GM12878 (cell line): ENCODE results near the gene HBQ1. TPM values are rescaled to one million over a fixed set of nuclear protein-coding genes. Genes with fewer than 3 reads are reported as not detected.

Source experiments
- CHD2 ChIP-seq: IDR thresholded peaks from 2 replicates; pipeline ENCODE4 v1.6.1; 2011; ENCODE audit warnings: low read depth, low read length, improper control_type of control experiment, borderline replicate concordance
- NBN ChIP-seq: fragments of 450-650 bp; IDR thresholded peaks from 2 replicates; pipeline ENCODE4 v1.6.1; 2016
- NFYB ChIP-seq: IDR thresholded peaks from 2 replicates; pipeline ENCODE4 v1.6.1; 2011; ENCODE audit warnings: low read depth, mild to moderate bottlenecking, low read length, improper control_type of control experiment, moderate library complexity; ENCODE audit not compliant: insufficient read depth
- POLR2AphosphoS2 ChIP-seq: IDR thresholded peaks from 2 replicates; pipeline ENCODE4 v1.6.1; 2011; ENCODE audit warnings: low read depth, mild to moderate bottlenecking, low read length, improper control_type of control experiment, moderate library complexity
- RUNX3 ChIP-seq: IDR thresholded peaks from 2 replicates; pipeline ENCODE4 v1.6.1; 2012; ENCODE audit warnings: low read length, inconsistent platforms
- STAT1 ChIP-seq: fragments of 450-650 bp; conservative IDR thresholded peaks from 2 replicates; pipeline ENCODE4 v1.6.1; 2014; ENCODE audit warnings: antibody characterized with exemption, mild to moderate bottlenecking
- TBL1XR1 ChIP-seq: IDR thresholded peaks from 2 replicates; pipeline ENCODE4 v1.6.1; 2012; ENCODE audit warnings: low read depth, low read length, improper control_type of control experiment
- USF2 ChIP-seq: IDR thresholded peaks from 2 replicates; pipeline ENCODE4 v1.6.1; 2011; ENCODE audit warnings: low read depth, low read length, improper control_type of control experiment, borderline replicate concordance
- ZNF274 ChIP-seq: IDR thresholded peaks from one replicate; pipeline ENCODE4 v1.8.0; 2011; ENCODE audit not compliant: insufficient read length, insufficient read depth
- polyA plus RNA-seq, 11 experiments: library from polyadenylated mRNA; depleted of rRNA in 4 of 11; unstranded in 6 of 11; stranded (reverse) in 5 of 11; fragments of >200 nt; fragmentation: Nextera tagmentation in 4 of 11; fragmentation: Illumina TruSeq in 1 of 11; extraction: Ambion mirVana in 4 of 11; extraction: Trizol in 1 of 11; gene quantifications; 1 replicate in 1 of 11; 2 replicates in 10 of 11; pipeline versions ENCODE4 v1.2.1 to v1.2.3, GENCODE V29; 2011 to 2016; ENCODE audit warnings: inconsistent platforms in 2 of 11, missing spikeins in 2 of 11, low read depth in 1 of 11
- total RNA-seq, 4 experiments: library from RNA; depleted of rRNA in 3 of 4; stranded (reverse); fragments of >200 nt in 3 of 4; fragmentation: Illumina TruSeq in 1 of 4; extraction: Trizol in 1 of 4; gene quantifications; 2 replicates each; pipeline versions ENCODE4 v1.2.1 to v1.2.3, GENCODE V29; 2013 to 2021
- TF ChIP-seq, protein P1 (sequence below): fragments of 450-650 bp; IDR thresholded peaks from 2 replicates; pipeline ENCODE4 v1.6.1; 2017; ENCODE audit warnings: mild to moderate bottlenecking, moderate library complexity

Gene HBQ1
- total and polyA plus RNA-seq, 10 of the 15 experiments (the other 5 are each of a cell fraction or from before 2014, with no cell fraction given): not detected

GRCh38 chr16:177394-177822 is 2.9 kb upstream of the HBQ1 start (continued):
- TF ChIP-seq USF2: no peak
- TF ChIP-seq, protein P1, sequence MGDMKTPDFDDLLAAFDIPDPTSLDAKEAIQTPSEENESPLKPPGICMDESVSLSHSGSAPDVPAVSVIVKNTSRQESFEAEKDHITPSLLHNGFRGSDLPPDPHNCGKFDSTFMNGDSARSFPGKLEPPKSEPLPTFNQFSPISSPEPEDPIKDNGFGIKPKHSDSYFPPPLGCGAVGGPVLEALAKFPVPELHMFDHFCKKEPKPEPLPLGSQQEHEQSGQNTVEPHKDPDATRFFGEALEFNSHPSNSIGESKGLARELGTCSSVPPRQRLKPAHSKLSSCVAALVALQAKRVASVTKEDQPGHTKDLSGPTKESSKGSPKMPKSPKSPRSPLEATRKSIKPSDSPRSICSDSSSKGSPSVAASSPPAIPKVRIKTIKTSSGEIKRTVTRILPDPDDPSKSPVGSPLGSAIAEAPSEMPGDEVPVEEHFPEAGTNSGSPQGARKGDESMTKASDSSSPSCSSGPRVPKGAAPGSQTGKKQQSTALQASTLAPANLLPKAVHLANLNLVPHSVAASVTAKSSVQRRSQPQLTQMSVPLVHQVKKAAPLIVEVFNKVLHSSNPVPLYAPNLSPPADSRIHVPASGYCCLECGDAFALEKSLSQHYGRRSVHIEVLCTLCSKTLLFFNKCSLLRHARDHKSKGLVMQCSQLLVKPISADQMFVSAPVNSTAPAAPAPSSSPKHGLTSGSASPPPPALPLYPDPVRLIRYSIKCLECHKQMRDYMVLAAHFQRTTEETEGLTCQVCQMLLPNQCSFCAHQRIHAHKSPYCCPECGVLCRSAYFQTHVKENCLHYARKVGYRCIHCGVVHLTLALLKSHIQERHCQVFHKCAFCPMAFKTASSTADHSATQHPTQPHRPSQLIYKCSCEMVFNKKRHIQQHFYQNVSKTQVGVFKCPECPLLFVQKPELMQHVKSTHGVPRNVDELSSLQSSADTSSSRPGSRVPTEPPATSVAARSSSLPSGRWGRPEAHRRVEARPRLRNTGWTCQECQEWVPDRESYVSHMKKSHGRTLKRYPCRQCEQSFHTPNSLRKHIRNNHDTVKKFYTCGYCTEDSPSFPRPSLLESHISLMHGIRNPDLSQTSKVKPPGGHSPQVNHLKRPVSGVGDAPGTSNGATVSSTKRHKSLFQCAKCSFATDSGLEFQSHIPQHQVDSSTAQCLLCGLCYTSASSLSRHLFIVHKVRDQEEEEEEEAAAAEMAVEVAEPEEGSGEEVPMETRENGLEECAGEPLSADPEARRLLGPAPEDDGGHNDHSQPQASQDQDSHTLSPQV: no peak
- no peak for TF ChIP-seq TBL1XR1
- TF ChIP-seq NFYB: no peak
- TF ChIP-seq STAT1: no peak
- TF ChIP-seq RUNX3: no peak
- no peak for TF ChIP-seq POLR2AphosphoS2
- no peak for TF ChIP-seq CHD2
- TF ChIP-seq NBN: no peak
- no peak for TF ChIP-seq ZNF274
- TF ChIP-seq, all 136 proteins: peak for 0
